ACHN (cell line): ENCODE measurements around the gene SALL4.
"Not testable (repeated sequence)": the region's sequence is repeated elsewhere in the genome, so short reads cannot be mapped to it uniquely, and the experiment has no call there.

ENCODE experiments used
- DNase-seq: peaks from one replicate; pipeline ENCODE4 v3.0.0-alpha.2; 2015
- in situ Hi-C: cut with HindIII; loops from 2 replicates; pipeline ENCODE4 v1.10.0; 2017; ENCODE audit warnings: low sequenced_read_pairs, low pct_ligation_motif_present, low pct_unique_long_range_greater_than_20kb

Gene SALL4

GRCh38 chr20:51769976-51770615 lies 32.2 kb downstream of the SALL4 start:
- in situ Hi-C loops, result no loop called here
- DNase-seq, result no peak

DNA sequence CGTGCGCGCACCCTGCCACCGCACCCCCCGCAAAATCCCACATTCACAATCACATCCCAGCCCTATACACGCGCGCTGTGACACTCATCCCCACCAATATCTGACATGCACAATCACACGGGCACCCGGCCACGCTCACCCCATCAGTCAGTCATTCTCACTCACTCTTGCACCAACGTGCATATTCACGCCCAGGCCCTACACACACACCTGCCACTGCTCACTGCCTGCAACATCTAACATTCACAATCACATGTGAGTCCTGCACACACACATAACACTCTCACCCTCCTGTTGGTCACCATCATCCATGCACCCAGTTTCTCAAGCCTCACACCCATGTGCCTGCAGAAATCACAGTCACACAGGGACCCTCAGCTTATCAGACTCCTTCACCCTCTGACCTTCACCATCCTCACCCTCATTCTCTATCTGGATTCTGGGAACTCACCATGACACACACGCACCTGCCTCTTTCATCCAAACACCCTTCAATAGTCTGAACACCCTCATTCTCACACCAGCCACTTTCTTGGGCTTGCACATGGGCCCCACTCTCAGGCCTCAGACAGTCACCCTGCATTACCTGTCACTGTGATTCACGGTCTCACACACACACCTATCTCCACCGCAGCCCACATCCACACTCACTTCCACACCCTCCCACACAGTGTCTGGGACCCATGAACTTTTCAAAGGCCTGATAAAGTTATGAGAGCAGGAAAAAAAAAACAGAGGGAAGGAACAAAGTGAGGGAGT lies 33.4 kb downstream of the SALL4 start:
- no peak for DNase-seq
- in situ Hi-C loops, result no loop called here

GRCh38 chr20:51767867-51768758 lies 34.2 kb downstream of the SALL4 start, which contains the start of gene ATP9A:
ATP9A (minus strand) TSS chr20:51768390; CDS start chr20:51768369, 21 bp downstream.
- no peak for DNase-seq
- in situ Hi-C loops, result no loop called here

- in situ Hi-C loops, result no loop called here
- DNase-seq, result peak; percentile 50
Measured at GRCh38 chr20:51766994-51767866, 35.1 kb downstream of the SALL4 start.

GRCh38 chr20:51765381-51765780 lies 36.9 kb downstream of the SALL4 start:
- in situ Hi-C loops, DNase-seq: not testable (repeated sequence)

DNA sequence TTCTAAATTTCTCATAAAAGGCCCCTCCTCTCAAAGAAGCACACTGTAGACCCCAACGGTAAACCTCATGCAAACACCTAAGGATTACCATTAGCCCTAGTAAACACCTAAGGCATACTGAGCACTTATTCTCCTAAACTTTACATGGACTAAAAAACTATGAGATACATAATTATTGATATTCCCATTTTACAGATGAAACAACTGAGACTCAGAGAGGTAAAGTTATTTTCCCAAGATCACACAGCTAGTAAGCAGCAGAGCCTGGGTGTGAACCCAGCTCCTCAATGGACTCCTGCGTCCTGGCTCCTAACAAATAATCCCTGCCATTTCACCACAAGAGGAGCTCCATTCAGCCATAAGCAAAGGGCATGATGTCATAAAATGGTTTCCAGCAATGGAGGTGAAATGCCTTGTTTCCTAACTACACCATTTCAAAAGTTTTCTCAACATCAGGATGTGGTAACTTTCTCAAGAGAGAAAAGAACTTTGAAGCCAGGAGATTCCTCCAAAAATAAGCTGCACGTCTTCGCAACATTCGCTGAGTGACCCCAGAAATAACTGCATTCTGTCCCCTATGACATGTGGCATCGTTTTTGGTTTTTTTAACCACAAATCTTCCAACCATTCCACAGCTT lies 38.2 kb downstream of the SALL4 start:
- in situ Hi-C loops, result no loop called here
- DNase-seq, result no peak

DNA sequence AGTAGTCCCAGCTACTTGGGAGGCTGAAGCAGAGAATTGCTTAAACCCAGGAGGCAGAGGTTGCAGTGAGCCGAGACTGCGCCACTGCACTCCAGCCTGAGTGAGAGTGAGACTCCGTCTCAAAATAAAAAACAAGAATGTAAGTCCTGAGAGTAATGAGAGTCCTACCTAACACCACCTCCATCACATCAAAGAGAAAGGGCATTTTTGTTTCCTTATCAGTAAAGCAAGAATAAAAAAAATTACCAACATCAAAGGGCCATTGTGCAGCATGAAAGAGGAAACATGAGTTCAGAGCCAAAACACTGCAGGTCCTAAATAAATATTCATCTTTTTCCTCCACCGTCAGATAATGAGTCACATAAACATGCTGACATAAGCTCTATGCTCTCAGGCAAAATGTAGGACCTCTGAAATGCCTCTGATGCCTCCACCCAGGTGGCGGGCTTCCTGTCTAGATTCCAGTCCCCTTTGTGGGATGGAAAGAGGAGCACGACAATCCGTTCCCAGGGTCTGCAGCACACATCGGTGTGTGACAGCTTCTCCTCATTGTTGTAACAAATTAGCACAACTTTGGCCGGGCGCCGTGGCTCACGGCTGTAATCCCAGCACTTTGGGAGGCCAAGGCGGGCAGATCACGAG lies 41.3 kb downstream of the SALL4 start:
- DNase-seq, result no peak
- in situ Hi-C loops, result no loop called here

DNA sequence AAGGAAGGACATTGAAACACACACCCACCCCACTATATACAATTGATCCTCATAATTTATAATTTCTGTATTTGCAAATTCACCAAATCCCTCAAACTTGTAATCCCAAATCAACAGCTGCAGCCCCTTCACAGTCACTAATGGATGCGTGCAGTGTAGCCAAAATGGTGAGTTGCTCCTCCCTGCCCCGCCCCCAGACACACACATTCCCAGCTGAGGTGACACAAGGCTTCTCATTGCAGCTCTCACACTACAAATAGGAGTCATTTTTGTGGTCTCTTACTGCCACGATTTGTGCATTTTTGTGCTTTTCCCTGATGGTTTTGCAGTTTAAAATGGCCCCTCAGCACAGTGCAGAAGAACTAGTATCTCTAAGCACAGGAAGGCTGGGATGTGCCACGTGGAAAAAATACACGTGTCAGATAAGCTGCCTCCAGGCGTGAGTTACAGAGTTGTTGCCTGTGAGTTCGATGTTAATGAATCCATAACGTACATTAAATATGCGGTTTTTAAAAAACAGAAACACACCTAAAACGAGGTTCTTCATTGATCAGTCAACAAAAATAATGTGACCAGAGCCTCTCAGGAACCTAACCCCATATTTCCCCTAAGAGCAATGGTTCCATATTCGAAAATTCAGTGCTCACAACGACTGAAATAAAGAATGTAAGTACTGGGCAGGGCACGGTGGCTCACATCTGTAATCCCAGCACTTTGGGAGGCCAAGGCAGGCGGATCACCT lies 42.4 kb downstream of the SALL4 start:
- DNase-seq, result no peak
- in situ Hi-C loops, result no loop called here

- in situ Hi-C loops, result no loop called here
- DNase-seq, result no peak
Measured at GRCh38 chr20:51758978-51759544, 43.3 kb downstream of the SALL4 start.

GRCh38 chr20:51757226-51757625 lies 45.1 kb downstream of the SALL4 start:
- in situ Hi-C loops, result no loop called here
- DNase-seq, result no peak

GRCh38 chr20:51756653-51757052 lies 45.7 kb downstream of the SALL4 start:
- in situ Hi-C loops, result no loop called here
- DNase-seq, result no peak

GRCh38 chr20:51753220-51753619 lies 49.1 kb downstream of the SALL4 start:
- in situ Hi-C loops, DNase-seq: not testable (repeated sequence)

DNA sequence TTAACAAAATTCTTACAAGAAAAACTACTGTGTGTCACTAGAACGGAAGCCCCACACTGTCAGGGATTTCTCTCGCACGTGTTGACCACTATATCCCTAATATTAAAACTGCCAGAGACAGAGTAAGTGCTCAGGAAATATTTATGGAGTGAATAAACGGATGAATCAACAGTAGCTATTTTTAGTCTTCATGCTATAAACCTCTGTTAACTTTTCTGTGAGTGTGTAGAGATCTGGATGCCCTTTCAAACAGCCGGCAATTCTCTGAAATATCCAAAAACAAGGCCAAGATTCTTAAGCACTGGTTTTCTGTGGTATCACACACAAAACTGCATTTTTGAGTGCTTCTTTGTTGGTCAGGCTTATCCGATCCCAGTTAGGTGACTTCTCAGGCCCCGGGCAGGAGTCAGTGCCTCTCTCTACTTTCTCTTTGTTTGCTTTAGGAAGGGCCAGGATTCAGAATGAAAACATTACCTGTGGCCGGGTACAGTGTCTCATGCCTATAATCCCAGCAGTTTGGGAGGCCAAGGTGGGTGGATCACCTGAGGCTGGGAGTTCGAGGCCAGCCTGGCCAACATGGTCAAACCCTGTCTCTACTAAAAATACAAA lies 49.9 kb downstream of the SALL4 start:
- in situ Hi-C loops, result no loop called here
- DNase-seq, result peak; percentile 29

- in situ Hi-C loops, result no loop called here
- DNase-seq, result no peak
Measured at GRCh38 chr20:51750770-51751388, 51.4 kb downstream of the SALL4 start.

- in situ Hi-C loops, result no loop called here
- peak; percentile 96 for DNase-seq
Measured at GRCh38 chr20:51750037-51750769, 52.1 kb downstream of the SALL4 start.
